IPS DF 4.7 (cell line): Measurements from ENCODE around the gene ARHGEF1.

Source experiments
- DNase-seq: peaks from one replicate; pipeline ENCODE4 v3.0.0-alpha.2; 2013; ENCODE audit warnings: low spot score; ENCODE audit errors: extremely low read depth

The ARHGEF1 gene

DNA sequence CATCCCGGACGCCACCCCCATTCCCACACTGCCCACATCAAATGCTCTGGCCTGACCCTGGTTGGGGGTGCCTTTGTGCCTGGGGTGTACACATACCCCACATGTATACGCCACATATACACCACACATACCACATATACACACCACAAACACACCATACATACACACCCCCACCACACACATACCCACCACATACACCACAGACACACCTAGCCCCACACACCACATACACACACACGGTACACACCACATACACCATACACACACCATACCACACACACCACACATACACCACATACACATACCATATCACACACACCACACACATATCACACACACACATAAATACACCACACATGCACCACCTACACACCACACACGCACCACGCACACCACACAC lies 35.1 kb downstream of the ARHGEF1 start:
- DNase-seq = no peak

DNA sequence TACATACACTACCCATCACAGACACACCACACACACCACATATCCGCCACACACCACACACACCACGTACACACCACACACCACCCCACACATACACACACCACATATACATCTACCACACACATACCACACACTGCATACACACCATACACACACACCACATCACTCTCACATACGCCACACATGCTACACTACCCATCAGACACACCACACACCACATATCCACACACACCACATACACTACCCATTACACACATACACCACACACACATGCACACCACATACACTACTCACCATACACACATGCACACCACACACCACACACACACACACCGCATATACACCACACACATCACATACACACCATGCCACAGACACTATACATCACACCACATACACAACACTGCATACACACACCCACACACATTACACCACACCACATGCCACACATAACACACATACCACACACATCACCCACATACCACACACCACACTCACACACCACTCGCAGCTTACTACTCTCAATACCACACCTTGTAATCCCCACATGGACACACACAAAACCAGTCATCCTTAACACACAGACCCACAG lies 35.8 kb downstream of the ARHGEF1 start:
- no peak for DNase-seq

- no peak for DNase-seq
Measured at GRCh38 chr19:41919948-41920712, 37.1 kb downstream of the ARHGEF1 start.

DNA sequence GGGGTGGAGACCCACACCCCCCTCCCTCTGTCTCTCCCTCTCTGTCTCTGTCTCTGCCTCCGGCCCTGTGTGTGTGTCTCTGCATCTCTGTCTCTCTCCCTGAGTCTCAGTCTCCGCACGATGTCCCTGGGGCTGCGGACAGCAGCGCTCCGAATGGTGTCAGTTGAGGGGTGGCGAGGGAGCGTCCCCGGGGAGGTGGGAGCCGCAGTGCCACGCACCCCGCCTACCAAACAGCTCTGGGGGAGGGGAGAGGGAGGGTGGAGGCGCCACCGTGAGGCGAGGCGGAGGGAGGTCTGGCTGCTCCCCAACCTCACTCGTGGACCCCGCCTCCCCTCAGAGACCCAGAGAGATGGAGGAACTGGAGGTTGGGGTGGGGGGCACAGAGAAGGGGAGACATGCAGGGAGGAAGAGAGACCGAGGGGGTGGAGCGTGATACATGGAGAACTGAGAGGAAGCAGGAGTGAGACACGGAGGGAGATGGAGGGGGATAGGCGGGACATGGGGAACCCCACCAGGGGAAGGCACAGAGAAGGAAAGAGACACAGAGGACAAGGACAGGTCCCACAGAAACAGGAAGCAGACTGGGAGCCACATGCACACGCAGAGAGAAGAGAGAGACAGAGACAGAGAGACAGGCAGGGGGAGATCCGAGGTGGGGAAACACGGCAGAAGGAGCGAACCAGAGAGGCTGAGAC lies 38.0 kb downstream of the ARHGEF1 start:
- DNase-seq = no peak

DNA sequence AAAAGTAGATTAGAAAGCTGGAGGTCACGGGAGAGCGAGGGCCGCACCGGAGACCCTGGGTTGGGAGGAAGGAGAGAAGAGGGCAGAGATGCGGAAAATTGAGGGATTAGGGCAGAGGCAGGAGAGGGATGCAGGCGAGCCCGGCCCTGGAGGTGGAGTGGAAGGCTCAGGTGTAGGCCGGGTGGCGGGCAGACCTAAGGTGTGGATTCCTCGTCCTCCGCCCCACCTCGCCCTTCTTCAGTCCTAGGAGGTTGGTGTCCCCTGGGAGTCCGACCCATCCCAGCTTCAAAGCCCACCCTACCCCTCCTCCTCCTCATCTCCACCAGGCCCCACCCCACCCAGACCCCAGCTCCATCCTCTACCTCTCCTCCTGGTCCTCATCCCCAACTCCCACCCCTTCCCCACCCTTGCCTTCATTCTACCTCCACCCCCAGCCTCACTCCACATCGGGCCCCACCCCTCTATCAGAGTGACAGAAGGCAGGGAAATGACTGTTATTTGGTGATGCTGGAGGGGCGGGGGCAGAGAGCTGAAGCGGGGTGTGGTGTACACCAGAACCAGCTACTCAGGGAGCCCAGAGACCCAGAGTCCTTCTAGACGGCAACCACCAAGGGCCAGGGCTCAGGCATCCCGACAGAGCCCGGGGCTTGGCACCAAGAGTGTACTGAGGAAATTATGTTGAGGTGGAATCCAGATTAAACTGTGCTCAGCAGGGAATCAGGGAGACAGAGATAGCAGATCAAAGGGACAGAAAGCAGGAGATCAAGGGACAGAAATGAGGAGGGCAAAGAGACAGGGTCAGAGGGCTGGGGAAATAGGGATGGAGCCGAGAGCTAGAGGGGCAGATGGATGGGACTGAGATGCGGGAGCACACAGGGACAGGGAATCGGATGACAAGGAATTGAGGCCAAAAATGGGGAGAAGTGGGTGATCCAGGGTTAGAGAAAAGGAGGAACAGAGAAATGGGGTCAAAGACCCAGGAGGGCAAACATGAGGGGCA lies 38.9 kb downstream of the ARHGEF1 start:
- DNase-seq = no peak

- no peak for DNase-seq
Measured at GRCh38 chr19:41922585-41922984, 39.6 kb downstream of the ARHGEF1 start.

DNA sequence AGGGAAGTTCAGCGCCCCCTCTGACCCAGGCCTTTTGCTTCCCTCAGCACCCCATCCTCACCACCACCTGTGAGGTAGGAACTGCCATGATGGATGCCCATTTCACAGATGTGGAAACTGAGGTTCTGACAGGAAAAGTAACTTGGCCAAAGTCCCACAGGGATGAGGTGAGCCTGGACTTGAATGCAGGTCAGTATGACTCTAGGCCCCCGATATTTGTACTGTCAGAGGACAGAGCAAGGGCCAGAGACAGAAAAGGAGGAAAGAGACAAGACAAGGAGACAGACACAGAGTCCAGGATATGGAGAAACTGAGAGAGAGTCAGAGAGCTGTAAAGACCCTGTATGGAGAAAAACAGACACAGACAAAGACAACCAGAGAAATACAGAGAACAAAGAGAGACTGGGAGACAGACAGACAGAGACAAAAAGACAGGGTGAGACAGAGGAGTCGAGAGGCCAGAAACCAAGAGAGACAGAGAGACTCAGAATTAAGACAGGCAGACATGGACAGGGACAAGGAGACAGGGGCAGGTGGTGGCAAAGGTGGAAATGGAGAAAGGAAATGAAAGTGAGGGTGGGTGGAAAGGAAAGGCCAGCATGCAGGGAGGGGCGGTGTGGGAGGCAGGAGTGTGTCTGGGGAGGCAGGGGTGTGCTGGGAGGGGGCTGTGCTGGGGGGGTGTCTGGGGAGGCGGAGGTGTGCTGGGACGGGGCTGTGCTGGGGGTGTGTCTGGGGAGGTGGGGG lies 40.2 kb downstream of the ARHGEF1 start:
- DNase-seq = no peak

- DNase-seq = no peak
Measured at GRCh38 chr19:41924151-41925145, 41.5 kb downstream of the ARHGEF1 start.

DNA sequence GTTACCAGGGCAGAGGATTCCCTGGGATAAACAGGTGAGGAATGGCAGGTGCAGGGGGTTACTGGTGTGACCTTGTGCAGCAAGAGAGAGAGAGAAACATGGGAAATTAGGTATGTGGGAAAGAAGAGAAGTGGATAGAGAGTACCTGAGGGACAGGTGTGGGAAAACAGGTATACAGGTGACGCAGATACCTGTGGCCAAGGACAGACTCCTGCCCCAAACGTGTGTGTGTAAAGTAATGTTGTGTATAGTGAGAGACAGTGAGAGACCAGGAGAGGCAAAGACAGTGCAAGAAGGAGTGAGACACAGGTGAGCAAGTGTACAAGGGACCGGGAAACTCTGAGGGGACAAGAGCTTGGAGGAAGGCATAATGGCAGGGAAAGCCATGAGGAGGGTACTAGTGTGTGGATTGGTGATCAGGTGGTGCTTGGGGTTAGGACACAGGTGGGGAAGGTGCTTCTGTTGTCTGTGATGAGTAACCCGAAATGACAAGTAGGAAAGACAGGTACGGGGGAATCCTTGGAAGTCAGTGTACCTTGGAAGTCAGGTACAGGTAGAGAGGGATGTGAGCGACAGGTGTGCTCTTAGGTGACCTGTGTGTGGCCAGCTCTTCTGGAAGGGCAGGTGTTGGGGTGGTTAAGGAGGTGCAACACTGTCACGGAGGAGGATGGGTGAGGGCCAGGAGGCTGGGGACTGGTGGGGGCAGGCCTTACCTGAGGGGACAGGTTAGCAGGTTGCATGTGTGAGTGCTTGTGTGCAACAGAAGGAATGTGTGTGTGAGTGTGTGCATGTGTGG lies 42.4 kb downstream of the ARHGEF1 start:
- DNase-seq = no peak

- DNase-seq = no peak
Measured at GRCh38 chr19:41926028-41926762, 43.2 kb downstream of the ARHGEF1 start.

DNA sequence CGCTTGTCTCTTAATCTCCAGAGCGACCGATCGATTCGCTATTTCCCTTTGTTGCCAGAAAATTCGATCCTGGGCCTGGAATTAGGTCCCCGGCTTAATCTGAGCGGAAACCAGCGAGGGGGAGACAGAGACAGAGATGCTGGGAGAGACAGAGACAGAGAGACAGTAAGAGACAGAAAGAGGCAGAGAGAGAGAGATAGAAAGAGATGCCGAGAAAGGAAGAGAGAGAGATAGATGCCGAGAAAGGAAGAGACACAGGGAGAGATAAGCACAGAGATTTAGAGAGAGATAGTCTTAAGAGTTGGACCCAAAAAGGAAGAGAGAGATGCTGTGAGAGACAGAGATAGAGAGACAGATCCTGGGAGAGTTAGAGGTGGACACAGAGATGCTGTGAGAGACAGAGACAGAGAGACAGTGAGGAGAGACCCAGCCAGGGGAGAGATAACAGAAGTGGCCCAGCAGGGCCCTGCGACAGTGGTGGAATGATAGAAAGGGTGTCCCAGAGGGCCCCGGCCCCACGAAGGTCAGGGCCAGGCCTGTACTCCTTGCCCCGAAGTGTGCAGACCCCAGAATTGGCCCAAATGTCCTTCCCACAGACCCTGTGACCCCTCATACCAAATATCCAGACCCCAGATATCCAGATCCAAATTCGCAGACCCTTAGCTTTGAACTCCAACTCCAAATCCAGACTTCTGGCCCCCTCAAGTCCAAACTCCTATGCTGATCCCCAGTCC lies 43.9 kb downstream of the ARHGEF1 start:
- DNase-seq = no peak

- no peak for DNase-seq
Measured at GRCh38 chr19:41927497-41928192, 44.7 kb downstream of the ARHGEF1 start.

DNA sequence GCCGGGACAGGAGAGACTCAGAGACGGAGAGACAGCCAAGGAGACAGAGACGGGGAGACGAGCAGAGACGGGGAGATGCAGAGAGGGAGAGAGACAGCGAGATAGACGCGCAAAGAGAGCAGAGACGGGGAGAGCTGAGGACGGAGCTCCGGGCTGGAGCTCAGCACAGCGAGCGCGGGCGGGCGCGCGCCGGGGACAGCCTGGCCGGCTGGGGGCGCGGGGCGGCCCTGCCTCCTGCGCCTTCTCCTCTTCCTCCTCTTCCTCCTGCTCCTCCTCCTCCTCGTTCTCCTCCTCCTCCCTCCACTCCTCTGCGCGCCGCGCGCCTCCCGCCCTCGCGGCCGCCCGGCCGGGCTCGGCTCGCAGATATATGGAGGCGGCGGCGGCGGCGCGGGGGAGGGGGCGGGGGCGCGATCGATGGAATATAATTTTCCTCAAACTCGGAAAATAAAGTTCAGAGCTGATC lies 45.3 kb downstream of the ARHGEF1 start, which contains the start of gene ERFL:
Gene ERFL, minus strand, starts transcription at position 229 of the 463 bp plus-strand sequence. CDS start 15,530 bp downstream, outside the sequence.
- DNase-seq = no peak

DNA sequence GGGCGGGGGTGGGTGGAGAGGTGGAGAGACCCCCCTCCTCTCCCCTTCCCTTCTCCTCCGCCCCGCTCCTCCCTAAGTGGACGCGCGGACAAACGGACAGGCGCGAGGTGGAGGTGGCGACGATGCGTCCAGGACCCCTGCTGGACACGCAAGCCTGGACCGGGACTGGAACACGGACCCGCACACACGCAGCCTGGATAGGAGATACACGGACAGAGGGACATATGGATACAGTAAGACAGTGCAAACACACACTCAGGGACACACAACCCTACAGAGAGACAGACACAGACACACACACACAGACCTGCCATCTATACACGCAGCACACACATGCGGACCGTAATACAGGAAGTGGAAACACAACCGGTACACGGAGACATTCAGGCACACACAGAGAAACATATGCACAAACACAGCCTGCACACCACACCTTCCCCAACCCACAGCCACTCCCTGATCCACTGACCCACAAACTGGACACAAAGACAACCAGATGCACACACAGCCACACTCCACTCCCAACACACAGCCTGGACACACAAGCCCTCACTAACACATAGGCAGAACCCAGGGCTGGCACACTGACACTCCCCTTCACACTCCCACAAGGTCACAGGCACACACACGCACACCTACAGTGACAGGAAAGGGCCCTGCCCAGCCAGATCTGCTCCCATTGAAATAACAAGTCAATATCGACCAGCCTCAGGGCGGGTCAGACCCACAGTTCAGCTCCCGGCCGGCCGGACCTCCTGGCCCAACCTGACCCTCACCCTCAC lies 46.0 kb downstream of the ARHGEF1 start:
- DNase-seq = no peak

- no peak for DNase-seq
Measured at GRCh38 chr19:41929536-41930071, 46.6 kb downstream of the ARHGEF1 start.
